HG03139 (cell line): Measurements from ENCODE around the gene RANBP9.

ENCODE experiments used
- ATAC-seq: cut with Tn5 transposase; IDR thresholded peaks from one replicate; pipeline ENCODE4 v1.9.1; 2021; ENCODE audit not compliant: unreplicated experiment

Gene RANBP9

DNA sequence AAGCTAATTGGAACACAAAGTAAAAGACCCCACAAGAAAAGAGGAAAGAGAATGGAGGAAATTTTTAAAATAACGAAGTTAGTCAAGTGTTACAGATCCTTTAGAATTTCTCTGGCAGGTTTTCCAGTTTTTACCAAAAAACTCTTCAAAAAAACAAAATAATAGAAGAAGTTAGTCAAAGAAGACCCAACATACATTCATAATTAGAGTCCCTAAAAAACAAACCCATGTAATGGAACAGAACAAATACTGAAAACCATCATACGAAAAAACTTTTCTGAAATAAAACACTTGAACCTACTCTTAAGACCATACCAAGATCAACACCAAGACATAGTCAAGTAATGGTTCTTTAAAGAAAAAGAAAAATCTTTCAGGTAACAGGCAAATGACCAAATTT lies 31.6 kb downstream of the RANBP9 start:
- no peak for ATAC-seq

DNA sequence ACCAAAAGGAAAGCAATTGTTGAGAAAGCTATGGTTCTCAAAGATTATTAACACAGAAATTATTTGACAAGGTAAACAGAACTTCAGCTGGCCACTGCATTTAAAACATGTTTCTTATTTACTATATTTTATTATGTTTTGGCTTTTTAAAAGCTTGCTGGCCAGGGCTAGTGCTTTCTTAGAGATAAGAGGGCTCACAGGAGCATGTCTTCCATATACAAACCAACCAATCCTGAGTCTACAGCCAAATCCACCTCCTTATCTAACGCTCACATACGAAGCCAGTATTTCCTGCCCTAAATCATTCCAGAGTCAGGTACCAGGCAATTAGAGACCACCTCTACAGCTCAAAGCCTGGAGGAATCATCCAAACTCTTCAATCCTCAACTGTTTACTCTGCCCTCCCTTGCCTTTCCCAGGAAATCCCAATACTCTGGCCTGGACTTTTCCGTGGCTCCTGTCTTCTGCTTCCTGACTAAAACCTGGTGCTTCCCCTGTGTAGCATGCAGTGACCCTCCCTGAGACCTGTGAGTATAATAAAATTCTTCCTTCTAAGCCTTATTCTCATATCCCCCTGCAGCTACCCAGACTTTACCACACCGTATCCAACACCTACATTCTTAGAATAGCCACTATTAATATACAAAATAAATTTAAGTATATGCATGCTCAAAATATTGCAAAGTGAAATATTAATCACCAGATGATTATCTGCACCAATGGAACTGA lies 33.2 kb downstream of the RANBP9 start:
- ATAC-seq = no peak

DNA sequence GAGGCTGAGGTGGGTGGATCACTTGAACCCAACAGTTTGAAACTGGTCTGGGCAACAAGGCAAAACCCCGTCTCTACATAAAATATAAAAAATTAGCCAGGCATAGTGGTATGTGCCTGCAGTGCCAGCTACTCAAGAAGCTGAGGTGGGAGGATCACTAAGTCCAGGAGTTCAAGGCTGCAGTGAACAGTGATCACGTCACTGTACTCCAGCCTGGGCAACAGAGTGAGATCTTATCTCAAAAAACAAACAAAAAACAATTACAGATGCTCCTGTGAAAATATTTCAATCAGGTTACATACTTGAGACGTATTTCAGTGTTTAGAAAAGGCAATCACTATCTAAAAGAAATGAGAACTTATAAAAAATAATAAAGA lies 33.8 kb downstream of the RANBP9 start:
- ATAC-seq = no peak

DNA sequence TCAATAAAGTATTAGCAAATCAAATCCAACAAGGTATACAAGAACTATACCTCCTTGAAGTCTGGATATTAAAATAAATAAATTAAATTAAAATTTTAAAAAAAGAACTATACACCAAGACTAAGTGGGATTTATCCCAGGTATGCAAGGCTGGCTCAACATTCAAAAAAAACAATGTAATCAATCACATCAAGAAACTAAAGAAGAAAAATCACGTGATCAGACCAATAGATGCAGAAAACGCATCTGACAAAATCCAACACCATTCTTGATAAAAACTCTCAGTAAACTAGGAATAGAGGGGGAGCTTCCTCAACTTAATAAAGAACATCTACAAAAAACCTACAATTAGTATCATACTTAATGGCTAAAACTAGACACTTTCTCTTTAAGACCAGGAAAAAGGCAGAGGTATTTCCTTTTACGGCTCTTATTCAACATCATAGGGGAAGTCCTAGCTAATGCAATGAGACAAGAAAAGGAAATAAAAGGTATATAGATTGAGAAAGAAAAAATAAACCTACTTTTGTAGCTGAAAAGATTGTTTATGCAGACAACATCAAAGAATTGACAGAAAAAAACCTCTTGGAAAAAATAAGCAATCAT lies 35.0 kb downstream of the RANBP9 start:
- ATAC-seq = no peak

DNA sequence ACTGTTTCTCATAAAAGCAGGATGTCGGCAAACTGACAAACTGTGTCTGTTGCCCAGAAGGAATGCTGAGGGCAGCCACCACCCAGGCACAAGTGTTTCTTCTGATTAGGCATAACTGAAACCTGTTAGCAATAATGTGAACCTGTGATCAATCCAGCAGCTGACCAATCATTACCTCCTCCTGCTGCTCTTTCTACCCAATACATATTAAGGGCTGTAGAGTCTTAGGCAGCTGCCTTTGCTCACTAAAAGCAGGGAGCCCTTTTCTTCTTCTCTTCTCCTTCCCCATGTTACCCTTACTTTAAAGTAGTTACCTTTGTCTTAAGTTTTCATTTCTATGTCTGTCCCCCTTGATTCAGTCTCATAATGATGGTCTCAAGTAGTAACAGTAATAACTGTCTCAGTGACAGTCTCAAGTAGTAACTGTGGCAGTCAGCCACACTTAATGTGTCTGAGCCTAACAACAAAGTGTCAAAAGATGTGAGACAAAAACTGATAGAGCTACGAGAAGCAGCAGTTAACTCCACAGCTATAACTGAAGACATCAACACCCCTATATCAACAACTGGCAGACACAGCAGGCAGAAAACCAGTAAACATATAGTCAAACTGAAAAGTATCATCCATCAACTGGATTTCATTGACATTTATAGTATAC lies 37.0 kb downstream of the RANBP9 start:
- no peak for ATAC-seq

DNA sequence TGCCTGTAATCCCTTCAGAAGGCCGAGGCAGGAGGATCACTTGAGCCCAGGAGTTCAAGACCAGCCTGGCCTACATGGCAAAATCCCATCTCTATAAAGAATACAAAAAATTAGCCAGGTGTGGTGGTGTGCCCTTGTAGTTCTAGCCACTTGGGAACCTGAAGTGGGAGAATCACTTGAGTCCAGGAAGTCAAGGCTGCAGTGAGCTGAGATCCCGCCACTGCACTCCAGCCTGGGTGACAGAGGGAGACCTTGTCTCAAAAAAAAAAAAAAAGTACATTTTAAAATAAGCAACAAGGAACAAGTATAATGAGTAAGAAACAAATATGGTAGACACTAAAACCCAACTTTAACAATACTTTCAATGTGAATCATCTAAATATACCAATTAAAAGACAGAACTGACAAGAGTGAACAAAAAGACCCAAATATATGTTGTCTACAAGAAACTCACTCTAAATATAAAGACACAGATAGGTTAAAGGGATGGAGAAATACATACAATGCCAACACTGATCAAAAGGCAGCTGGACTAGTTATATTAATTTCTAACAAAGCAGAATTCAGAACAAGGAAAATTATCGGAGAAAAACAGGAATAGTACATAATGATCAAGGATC lies 37.7 kb downstream of the RANBP9 start:
- ATAC-seq = no peak

DNA sequence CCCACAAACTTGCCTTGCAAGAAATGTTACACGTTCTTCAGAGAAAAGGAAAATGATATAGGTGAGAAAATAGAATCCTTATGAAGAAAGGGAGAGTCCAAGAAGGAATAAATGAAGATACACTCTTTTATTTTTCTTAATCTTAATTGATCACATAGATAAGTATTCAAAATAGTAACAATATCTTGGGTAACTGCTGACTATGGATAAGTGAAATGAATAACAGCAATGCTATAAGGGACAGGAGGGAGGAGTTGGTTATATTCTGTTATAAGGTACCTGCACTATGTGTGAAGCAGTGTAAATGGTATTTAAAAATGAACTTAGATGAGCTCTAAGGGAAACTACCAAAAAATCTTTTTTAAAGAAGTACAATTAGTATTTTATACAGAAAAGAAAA lies 38.3 kb downstream of the RANBP9 start:
- ATAC-seq = no peak

DNA sequence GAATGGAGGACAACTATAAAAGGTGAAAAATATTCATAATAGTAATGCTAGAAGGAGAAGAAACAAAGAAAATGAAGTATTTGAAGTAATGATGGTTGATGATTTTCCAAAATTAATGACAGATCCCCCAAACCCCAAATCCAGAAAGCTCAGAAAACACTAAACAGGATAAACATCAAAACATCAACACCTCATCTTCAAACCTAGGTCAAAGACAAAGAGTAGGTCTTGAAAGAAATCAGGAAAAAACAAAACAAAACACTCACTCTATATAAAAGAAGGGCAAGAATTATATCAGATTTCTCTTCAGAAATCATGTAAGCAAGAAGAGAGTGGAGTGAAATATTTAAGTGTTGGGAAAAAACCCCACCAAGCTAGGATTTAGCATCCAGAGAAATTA lies 38.7 kb downstream of the RANBP9 start:
- no peak for ATAC-seq

DNA sequence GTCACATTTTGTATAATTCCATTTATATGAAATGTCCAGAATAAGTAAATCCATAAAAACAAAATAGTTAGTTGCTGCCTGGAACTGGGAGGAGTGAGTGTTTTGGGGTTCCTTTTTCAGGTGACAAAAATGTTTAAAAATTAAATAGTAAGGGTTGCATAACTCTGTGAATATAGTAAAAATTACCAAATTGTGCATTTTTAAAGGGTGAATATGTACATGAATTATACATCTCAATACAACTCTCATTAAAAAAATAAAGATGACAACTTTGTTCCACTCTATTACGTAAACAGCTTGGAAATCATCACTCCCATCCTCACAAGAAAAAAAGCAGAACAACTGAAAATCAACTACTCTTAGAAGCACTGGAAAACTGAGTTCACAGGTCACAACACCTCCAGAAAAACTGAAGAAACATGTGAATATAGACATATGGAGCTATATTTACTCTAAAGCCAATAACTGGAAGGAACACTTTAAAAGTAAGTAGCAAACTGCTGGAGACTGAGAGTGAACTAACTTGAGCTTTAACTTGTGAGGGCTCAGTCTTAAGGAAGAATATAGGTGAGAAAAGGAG lies 40.0 kb downstream of the RANBP9 start:
- ATAC-seq = no peak

DNA sequence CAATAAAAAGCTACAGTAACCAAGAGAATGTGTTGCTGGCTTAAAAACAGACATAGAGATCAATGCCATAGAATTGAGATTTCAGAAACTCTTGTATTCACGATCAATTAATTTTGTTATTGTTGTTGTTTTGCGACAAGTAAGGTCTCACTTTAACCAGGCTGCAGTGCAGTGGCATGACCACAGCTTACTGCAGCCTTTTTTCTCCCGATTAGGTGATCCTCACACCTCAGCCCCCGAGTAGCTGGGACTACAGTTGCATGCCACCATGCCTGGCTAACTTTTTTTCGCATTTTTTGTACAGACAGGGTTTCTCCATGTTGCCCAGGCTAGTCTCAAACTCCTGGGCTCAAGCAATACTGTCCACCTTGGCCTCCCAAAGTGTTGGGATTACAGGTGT lies 42.2 kb downstream of the RANBP9 start:
- ATAC-seq = no peak

DNA sequence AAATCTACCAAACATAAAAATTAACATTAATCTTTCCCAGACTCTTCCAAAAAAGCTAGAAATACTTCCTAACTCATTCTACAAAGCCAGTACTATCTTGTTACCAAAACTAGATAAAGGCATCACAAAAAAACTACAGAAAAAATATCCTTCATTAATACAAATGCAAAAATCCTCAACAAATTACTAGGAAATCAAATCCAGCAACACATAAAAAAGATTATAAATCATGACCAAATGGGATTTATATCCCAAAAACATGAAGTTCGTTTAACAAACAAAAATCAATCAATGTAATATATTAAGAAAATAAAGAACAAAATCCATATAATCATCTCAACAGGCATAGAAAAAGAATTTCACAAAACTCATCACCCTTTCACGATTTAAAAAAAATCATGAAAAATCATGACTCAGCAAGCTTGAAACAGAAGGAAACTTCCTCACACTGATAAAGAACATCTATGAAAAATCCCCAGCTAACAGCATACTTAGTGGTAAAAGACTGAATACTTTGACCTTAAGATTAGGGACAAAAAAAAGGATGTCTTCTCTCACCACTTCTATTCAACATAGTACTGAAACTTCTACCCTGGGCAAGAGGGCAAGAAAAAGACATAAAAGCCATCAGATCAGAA lies 43.2 kb downstream of the RANBP9 start:
- no peak for ATAC-seq

DNA sequence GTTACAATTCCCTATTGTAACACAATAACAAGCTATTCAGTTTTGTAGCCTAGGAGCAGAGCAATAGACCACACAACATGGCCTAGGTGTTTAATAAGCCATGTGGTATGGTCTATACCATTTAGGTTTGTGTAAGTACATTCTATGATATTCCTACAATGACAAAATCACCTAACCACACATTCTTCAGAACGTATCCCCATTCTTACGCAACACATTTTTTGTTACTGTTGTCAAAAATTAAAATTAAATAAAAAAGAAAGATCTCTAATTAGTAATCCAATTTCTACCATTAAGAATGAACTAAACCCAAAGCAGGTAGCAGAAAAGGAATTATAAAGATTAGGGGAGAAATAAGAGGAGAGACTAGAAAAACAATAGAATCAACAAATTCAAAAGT lies 44.0 kb downstream of the RANBP9 start:
- ATAC-seq = no peak

DNA sequence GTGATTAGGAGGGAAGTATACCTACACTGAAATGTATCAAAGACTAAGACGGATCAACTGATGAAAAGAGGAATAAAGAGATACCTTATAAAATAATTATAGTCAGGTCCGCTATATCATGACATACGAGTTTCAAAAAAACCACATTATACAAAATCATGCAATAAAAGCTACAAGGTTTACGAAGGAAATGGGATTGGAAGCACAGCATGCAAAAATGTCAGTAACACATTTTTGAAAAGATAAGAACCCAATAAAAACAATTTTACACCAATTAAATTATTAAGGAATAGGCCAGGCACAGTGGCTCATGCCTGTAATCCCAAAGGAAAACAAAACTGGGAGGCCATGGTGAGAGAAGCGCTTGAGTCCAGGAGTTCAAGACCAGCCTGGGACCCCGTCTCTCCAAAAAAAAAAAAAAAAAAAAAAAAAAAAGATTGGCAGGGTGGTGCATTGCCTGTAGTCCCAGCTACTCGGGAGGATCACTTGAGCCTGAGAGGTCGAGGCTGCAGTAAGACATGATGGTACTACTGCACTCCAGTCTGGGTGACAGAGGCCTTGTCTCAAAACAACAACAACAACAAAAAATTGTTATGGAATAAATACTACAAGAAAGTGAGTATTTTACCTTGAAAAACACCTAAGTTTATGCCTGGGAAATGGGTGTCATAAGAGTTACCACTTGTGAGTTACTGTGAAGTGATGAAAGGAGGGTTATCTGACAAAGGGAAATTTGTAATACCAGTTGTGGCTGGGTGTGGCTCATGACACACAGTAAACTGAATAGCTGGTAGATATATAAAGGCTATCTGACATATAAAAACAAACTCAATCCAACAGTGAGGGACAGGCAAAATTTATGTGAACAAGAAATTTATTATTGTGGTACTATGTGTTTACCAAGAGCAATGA lies 45.2 kb downstream of the RANBP9 start:
- no peak for ATAC-seq

DNA sequence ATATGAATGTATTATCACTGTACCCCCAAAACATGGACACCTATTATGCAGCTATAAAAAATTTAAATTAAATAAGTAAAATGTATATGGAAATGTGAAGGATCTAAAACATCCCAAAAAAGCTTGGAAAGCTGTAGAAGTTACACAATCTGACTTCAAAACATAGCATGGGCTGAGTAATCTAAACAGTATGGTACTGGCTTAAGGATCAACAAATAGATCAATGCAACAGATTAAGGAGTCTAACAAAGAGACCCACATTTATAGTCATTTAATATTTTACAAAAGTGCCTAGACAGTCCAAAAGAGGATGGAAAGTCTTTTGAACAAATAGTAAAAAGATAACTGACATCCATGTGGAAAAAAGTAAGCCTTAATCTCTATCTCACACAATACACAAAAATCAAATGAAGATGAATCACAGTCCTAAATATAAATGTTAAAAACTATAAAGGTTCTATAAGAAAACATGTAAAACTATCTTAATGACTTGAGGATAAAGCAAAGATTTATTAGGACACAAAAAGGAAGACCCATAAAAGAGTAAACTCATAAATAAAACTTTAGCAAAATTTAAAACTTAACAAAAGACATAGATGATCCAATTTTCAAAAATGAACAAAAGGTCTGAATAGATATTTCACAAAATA lies 46.8 kb downstream of the RANBP9 start:
- ATAC-seq = no peak

DNA sequence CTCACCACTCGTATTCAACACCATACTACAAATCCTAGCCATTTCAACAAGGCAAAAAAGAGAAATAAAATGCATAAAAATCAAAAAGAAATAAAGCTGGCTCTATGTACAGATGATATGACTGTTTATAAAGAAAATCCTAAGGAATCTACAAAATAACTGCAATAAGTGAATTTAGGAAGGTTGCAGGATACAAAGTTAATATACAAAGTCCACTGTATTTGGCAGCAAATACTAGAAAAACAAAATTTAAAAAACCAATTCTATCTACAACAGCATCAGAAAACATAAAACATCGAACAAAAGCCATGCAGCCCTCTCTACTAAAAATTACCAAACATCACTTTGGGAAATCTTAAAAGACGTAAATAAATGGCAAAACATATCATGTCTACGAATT lies 47.6 kb downstream of the RANBP9 start:
- ATAC-seq = no peak

DNA sequence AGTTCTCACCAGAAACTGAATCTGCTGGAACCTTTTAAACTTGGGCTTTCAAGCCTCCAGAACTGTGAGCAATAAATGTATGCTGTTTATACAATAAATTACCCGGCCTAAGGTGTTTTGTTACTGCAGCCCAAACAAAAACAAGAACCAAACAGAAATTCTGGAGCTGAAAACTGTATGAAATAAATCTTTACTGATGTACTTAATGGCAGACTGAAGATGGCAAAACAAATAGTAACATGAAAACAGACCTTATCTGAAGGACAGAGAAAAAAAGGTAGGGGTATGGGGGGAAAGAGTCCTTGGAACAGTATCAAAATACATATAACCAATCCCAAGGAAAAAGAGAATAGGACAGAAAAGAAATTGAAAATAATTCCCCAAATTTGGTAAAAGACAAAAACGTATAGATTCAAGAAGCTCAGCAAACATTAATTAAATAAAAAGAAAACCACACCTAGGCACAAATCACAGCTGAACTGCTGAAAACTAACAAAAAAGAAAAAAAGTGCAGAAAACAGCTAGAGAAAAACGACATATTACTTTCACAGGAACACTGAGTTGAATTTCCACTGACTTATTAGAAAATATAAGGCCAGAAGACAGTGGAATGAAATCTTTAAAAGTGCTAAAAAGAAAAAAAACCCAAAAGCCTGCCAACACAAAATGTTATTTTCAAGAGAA lies 48.8 kb downstream of the RANBP9 start:
- ATAC-seq = no peak

DNA sequence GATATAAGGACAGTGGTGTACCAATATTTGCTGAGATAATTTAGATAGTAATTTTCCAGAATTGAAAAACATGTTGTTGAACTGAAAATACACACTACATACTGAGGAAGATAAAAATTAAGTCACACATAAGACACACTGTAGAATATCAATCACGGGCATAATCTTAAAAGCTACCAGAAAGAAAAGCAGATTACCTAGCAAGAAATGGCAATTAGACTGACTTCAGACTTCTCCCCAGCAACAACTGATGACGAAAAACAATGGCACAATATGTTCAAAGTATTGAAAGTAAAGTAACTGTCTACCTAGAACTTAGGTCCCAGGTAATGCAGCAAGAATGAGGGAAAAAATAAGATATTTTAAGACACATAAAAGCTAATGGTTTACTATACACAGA lies 50.0 kb downstream of the RANBP9 start:
- ATAC-seq = no peak

DNA sequence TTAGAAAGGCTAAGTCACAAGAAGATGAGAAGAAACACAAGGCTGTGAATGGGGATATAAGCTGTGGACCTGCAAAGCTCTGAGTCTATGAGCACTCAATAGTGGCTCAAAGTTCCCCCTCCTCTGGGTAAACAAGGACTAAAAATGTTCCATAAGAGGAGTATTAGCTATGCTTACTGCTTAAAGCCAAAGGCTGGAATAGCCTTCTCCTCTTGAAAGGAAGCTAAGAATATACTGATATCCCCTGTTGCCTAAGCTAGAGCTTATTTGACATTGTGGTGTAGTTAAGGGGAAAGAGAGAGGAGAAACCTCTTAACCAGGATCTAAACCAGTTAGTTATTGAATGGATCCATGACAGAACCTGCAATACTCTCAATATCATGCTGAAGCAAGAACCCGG lies 50.7 kb downstream of the RANBP9 start:
- ATAC-seq = no peak

DNA sequence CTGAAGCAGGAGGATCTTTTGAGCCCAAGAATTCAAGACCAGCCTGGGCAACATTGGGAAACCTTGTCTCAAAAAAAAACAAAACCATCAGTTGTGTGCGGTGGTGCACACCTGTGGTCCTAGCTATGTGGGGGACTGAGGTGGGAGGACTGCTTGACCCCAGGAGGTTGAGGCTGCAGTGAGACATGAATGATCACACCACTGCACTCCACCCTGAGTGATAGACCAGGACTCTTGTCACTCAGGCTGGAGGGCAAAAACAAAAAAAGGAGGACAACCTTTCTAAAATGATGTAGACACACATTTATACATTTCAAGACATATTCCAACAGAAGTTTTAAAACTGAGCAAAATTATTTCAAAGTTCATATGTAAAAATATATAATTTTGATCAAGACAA lies 51.4 kb downstream of the RANBP9 start:
- no peak for ATAC-seq
